H9 (cell line): ENCODE measurements around the gene MAPK7. TPM values are rescaled to one million over a fixed set of nuclear protein-coding genes. Genes with fewer than 3 reads are reported as not detected.

Experiments used
- DNase-seq: peaks from one replicate; pipeline ENCODE4 v3.0.0-alpha.2; 2017
- H2AFZ ChIP-seq: one replicate; pipeline ENCODE4 v1.6.1; 2013; ENCODE audit warnings: mild to moderate bottlenecking, low read length, control low read depth, moderate library complexity
- H2AK5ac ChIP-seq: 2 replicates; pipeline ENCODE4 v1.6.1; 2013; ENCODE audit warnings: low read length, control low read depth, mixed read lengths; ENCODE audit not compliant: insufficient read length
- H2BK120ac ChIP-seq: one replicate; pipeline ENCODE4 v1.6.1; 2013; ENCODE audit warnings: low read depth, mild to moderate bottlenecking, low read length, control low read depth, inconsistent platforms; ENCODE audit not compliant: poor library complexity, severe bottlenecking
- H2BK12ac ChIP-seq: 2 replicates; pipeline ENCODE4 v1.6.1; 2013; ENCODE audit warnings: low read length, control low read depth, mixed read lengths, low read depth; ENCODE audit not compliant: insufficient read length
- H2BK15ac ChIP-seq: 2 replicates; pipeline ENCODE4 v1.6.1; 2013; ENCODE audit warnings: low read depth, low read length, control low read depth
- H2BK20ac ChIP-seq: one replicate; pipeline ENCODE4 v1.6.1; 2013; ENCODE audit warnings: low read depth, mild to moderate bottlenecking, low read length, control low read depth, inconsistent platforms; ENCODE audit not compliant: poor library complexity, severe bottlenecking
- H2BK5ac ChIP-seq: 2 replicates; pipeline ENCODE4 v1.6.1; 2013; ENCODE audit warnings: low read length, control low read depth, mixed read lengths; ENCODE audit not compliant: insufficient read length
- H3K14ac ChIP-seq: 2 replicates; pipeline ENCODE4 v1.6.1; 2013; ENCODE audit warnings: low read length, control low read depth; ENCODE audit not compliant: insufficient read depth
- H3K18ac ChIP-seq: 2 replicates; pipeline ENCODE4 v1.6.1; 2013; ENCODE audit warnings: low read depth, mild to moderate bottlenecking, mixed read lengths, low read length, control low read depth; ENCODE audit not compliant: insufficient read length
- H3K23ac ChIP-seq: 2 replicates; pipeline ENCODE4 v1.6.1; 2013; ENCODE audit warnings: low read length, control low read depth, mixed read lengths, low read depth; ENCODE audit not compliant: insufficient read length
- H3K23me2 ChIP-seq: 2 replicates; pipeline ENCODE4 v1.6.1; 2013; ENCODE audit warnings: low read depth, mild to moderate bottlenecking, mixed read lengths, low read length, control low read depth; ENCODE audit not compliant: insufficient read length, poor library complexity, severe bottlenecking
- H3K27ac ChIP-seq: 2 replicates; pipeline ENCODE4 v1.5.1; 2013; ENCODE audit warnings: low read length, control low read depth, mixed read lengths, low read depth; ENCODE audit not compliant: insufficient read length
- H3K27me3 ChIP-seq: 2 replicates; pipeline ENCODE4 v1.6.1; 2013; ENCODE audit warnings: low read length, control low read depth, inconsistent platforms; ENCODE audit not compliant: insufficient read depth
- H3K4ac ChIP-seq: 2 replicates; pipeline ENCODE4 v1.6.1; 2013; ENCODE audit warnings: low read depth, mild to moderate bottlenecking, control low read depth, inconsistent platforms, low read length, moderate library complexity
- H3K4me1 ChIP-seq: 2 replicates; pipeline ENCODE4 v1.6.1; 2013; ENCODE audit warnings: low read length, control low read depth, inconsistent platforms; ENCODE audit not compliant: insufficient read depth
- H3K4me2 ChIP-seq: 2 replicates; pipeline ENCODE4 v1.6.1; 2013; ENCODE audit warnings: low read length, control low read depth, mixed read lengths; ENCODE audit not compliant: insufficient read length, insufficient read depth
- H3K56ac ChIP-seq: 2 replicates; pipeline ENCODE4 v1.6.1; 2013; ENCODE audit warnings: low read depth, mild to moderate bottlenecking, mixed read lengths, low read length, control low read depth; ENCODE audit not compliant: insufficient read length
- H3K79me1 ChIP-seq: 2 replicates; pipeline ENCODE4 v1.6.1; 2013; ENCODE audit warnings: low read depth, mild to moderate bottlenecking, moderate library complexity, low read length, control low read depth, inconsistent platforms; ENCODE audit not compliant: insufficient read depth, poor library complexity, severe bottlenecking
- H3K79me2 ChIP-seq: 2 replicates; pipeline ENCODE4 v1.6.1; 2013; ENCODE audit warnings: low read length, control low read depth, inconsistent platforms; ENCODE audit not compliant: insufficient read depth
- H3K9ac ChIP-seq: 2 replicates; pipeline ENCODE4 v1.6.1; 2013; ENCODE audit warnings: low read length, control low read depth, mixed read lengths; ENCODE audit not compliant: insufficient read length; ENCODE audit errors: extremely low read depth
- H3K9me3 ChIP-seq: one replicate; pipeline ENCODE4 v1.6.1; 2013; ENCODE audit warnings: low read depth, low read length, inconsistent platforms; ENCODE audit not compliant: control insufficient read depth
- H3T11ph ChIP-seq: one replicate; pipeline ENCODE4 v1.6.1; 2013; ENCODE audit warnings: mild to moderate bottlenecking, low read length, control low read depth, inconsistent platforms
- H4K20me1 ChIP-seq: one replicate; pipeline ENCODE4 v1.6.1; 2013; ENCODE audit not compliant: control insufficient read depth, insufficient read length, insufficient read depth
- H4K5ac ChIP-seq: 2 replicates; pipeline ENCODE4 v1.6.1; 2013; ENCODE audit warnings: low read depth, mild to moderate bottlenecking, mixed read lengths, low read length, control low read depth; ENCODE audit not compliant: insufficient read length
- H4K8ac ChIP-seq: replicated peaks from 2 replicates; pipeline ENCODE4 v1.6.1; 2013; ENCODE audit warnings: low read length, control low read depth, mixed read lengths, low read depth; ENCODE audit not compliant: insufficient read length
- H4K91ac ChIP-seq: 2 replicates; pipeline ENCODE4 v1.6.1; 2013; ENCODE audit warnings: low read depth, mild to moderate bottlenecking, moderate library complexity, mixed read lengths, low read length, control low read depth; ENCODE audit not compliant: insufficient read length
- H3K27ac Mint-ChIP-seq, 3 experiments: 2 replicates in 2 of 3; 3 replicates in 1 of 3; pipeline ENCODE4 v1.8.0; 2020 to 2021; ENCODE audit warnings: mixed read lengths in 3 of 3, mild to moderate bottlenecking in 1 of 3, moderate library complexity in 1 of 3
- H3K27me3 Mint-ChIP-seq: 2 replicates; pipeline ENCODE4 v1.8.0; 2021; ENCODE audit warnings: low read depth, mild to moderate bottlenecking, moderate library complexity, mixed read lengths
- H3K36me3 Mint-ChIP-seq, 3 experiments: 2 replicates in 2 of 3; 3 replicates in 1 of 3; pipeline ENCODE4 v1.8.0; 2020 to 2021; ENCODE audit warnings: low read depth in 3 of 3, mixed read lengths in 3 of 3; ENCODE audit not compliant: insufficient read depth in 1 of 3
- H3K4me1 Mint-ChIP-seq, 2 experiments: 2 replicates each; pipeline ENCODE4 v1.8.0; 2020; ENCODE audit warnings: mixed read lengths in 2 of 2
- H3K4me3 Mint-ChIP-seq, 2 experiments: 2 replicates in 1 of 2; 3 replicates in 1 of 2; pipeline ENCODE4 v1.8.0; 2020 to 2021; ENCODE audit warnings: mild to moderate bottlenecking in 2 of 2, mixed read lengths in 2 of 2, moderate library complexity in 1 of 2
- H3K9me3 Mint-ChIP-seq, 2 experiments: 2 replicates in 1 of 2; 3 replicates in 1 of 2; pipeline ENCODE4 v1.8.0; 2020; ENCODE audit warnings: mild to moderate bottlenecking in 2 of 2, mixed read lengths in 2 of 2, moderate library complexity in 1 of 2
- WGBS: extraction: QIAGEN DNeasy Blood & Tissue Kit; methylation state at CpG from one replicate; pipeline ENCODE4 v1.1.7; 2013; ENCODE audit warnings: missing lambda C conversion rate, low lambda C conversion rate, mixed read lengths; ENCODE audit not compliant: insufficient read length; ENCODE audit errors: extremely low coverage; 5-methylcytosine and 5-hydroxymethylcytosine counted together
- total RNA-seq: library from RNA; stranded (reverse); gene quantifications from 2 replicates; pipeline ENCODE4 v1.2.1, GENCODE V29; 2021
- TF ChIP-seq, protein P1 (sequence below): fragments of 200-600 bp; sonication (generic); conservative IDR thresholded peaks from 3 replicates; pipeline ENCODE4 v1.8.0; 2021; ENCODE audit warnings: antibody characterized with exemption, mild to moderate bottlenecking

MAPK7 gene
- total RNA-seq, 1 experiment from 2014 or later: 43.8 TPM

DNA sequence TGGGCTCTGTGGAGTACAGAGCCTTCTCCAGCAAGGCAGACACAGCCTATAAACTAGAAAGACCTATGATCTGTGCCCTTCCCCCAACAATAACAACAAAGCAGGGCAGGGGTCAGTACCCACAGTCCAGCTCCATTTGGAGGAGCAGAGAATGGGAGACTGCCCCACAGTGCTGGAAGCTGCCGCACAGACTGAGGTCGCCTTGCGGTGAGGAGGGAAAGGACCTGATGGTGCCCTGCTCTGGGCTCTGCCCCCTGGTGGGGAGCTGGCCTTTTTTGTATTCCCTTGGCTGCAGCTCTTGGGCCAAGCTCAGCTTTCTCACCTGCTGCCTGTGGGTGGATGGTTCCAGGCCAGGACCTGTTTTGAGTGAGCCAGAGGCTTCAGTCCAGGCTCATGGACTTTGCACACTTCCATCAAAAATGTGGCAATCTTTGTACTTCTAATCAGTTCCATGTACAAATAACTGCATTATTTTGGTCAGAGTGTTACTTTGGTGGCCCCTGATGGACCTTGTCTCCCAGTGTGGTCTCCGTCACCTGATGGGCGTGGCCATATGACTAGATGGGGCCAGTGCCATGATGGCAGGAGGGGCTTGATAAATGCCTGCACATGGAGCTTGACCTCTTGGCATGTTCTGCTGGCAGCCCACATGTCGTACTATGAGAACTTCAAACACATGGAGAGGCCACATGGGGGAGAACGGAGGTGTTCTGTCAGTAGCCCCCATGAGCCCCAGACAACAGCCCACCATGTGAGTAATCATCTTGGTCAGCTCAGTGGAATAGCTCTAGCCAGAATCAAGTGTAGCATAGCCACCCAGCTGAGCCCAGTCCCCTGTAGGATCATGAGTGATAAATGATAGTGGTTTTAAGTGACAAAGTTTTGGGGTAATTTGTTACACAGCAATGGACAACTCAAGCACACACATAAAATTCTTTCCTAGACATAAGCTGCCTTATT lies 40.0 kb upstream of the MAPK7 start:
- Histone ChIP-seq H3K4me1 (peaks cover 7% of the 10 kb centered on the region; the same call in 1 of the 2 replicates), H3K27me3 (no peaks in the 10 kb centered on the region), H4K8ac (no peak overlapping the region), H2BK5ac (no peak overlapping the region), H3K4ac (no peak overlapping the region), H3K14ac (no peak overlapping the region), H3K79me1 (no peaks in the 10 kb centered on the region), H4K91ac (no peak overlapping the region), H2AK5ac (no peak overlapping the region), H3K23me2 (no peaks in the 10 kb centered on the region), H3K9me3 (no peaks in the 10 kb centered on the region), H4K20me1 (peaks cover 3% of the 10 kb centered on the region), H3K9ac (no peak overlapping the region), H2AFZ (no peak overlapping the region), H3K27ac (no peak overlapping the region), H2BK15ac (no peak overlapping the region), H3K23ac (no peak overlapping the region), H3K56ac (no peak overlapping the region), H3K18ac (no peak overlapping the region), H3T11ph (no peak overlapping the region), H3K4me2 (no peak overlapping the region), H4K5ac (no peak overlapping the region), H2BK120ac (no peak overlapping the region), H2BK12ac (no peak overlapping the region), H2BK20ac (no peak overlapping the region), H3K79me2 (no peaks in the 10 kb centered on the region)
- H3K36me3 Mint-ChIP-seq: peaks cover 1 to 4% (median 3%) of the 10 kb centered on the region in 3 experiments; a peak in 4 of 7 replicates
- peak overlapping the region in 1 of 3 experiments; percentile 86; a peak in 1 of 7 replicates for H3K27ac Mint-ChIP-seq
- no CpG with 5 or more reads among the region's 7 CpGs for WGBS
- no peaks in the 10 kb centered on the region for H3K9me3 Mint-ChIP-seq
- H3K27me3 Mint-ChIP-seq: peaks cover 2% of the 10 kb centered on the region; the same call in 1 of the 2 replicates
- peak; percentile 93 for DNase-seq
- peaks cover 40 to 49% of the 10 kb centered on the region in 2 experiments for H3K4me1 Mint-ChIP-seq
- TF ChIP-seq, protein P1, sequence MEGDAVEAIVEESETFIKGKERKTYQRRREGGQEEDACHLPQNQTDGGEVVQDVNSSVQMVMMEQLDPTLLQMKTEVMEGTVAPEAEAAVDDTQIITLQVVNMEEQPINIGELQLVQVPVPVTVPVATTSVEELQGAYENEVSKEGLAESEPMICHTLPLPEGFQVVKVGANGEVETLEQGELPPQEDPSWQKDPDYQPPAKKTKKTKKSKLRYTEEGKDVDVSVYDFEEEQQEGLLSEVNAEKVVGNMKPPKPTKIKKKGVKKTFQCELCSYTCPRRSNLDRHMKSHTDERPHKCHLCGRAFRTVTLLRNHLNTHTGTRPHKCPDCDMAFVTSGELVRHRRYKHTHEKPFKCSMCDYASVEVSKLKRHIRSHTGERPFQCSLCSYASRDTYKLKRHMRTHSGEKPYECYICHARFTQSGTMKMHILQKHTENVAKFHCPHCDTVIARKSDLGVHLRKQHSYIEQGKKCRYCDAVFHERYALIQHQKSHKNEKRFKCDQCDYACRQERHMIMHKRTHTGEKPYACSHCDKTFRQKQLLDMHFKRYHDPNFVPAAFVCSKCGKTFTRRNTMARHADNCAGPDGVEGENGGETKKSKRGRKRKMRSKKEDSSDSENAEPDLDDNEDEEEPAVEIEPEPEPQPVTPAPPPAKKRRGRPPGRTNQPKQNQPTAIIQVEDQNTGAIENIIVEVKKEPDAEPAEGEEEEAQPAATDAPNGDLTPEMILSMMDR: peak; percentile 81
- H3K4me3 Mint-ChIP-seq: no peak overlapping the region
